A673 (cell line): ENCODE results near the gene SRM. TPM values are rescaled to one million over a fixed set of nuclear protein-coding genes. Genes with fewer than 3 reads are reported as not detected.

ENCODE experiments used
- BruUV-seq: library from RNA; stranded (reverse); fragments of 400-500 nt; replicated peaks from 2 replicates; lab custom pipeline; 2021; lab: Mats Ljungman, UMichigan
- CTCF ChIA-PET: fragments of 300-600 bp; sonication (Branson Sonifier 250); formaldehyde crosslinking; loops from one replicate; lab custom pipeline; 2022; ENCODE audit warnings: antibody characterized with exemption; lab: Charles Lee
- POLR2A ChIA-PET: fragments of 300-600 bp; sonication (Branson Sonifier 250); formaldehyde crosslinking; loops from one replicate; lab custom pipeline; 2022; ENCODE audit warnings: antibody characterized with exemption; ENCODE audit not compliant: low non-redundant PET; lab: Charles Lee
- DNase-seq: peaks from one replicate; pipeline ENCODE4 v3.0.0-alpha.2; 2015; ENCODE audit warnings: low spot score
- H3K27ac ChIP-seq: fragments of 200-600 bp; sonication (generic); 2 replicates; pipeline ENCODE4 v1.5.1; 2016; ENCODE audit warnings: mixed run types, low read depth, mild to moderate bottlenecking, mixed read lengths, antibody characterized with exemption, low read length; ENCODE audit not compliant: poor library complexity, severe bottlenecking
- H3K27me3 ChIP-seq: fragments of 200-600 bp; sonication (generic); replicated peaks from 2 replicates; pipeline ENCODE4 v1.6.1; 2017; ENCODE audit warnings: mixed run types, low read depth, mild to moderate bottlenecking, mixed read lengths, antibody characterized with exemption, low read length; ENCODE audit not compliant: insufficient read depth, poor library complexity
- H3K36me3 ChIP-seq: fragments of 200-600 bp; sonication (generic); 2 replicates; pipeline ENCODE4 v1.6.1; 2016; ENCODE audit warnings: mixed run types, mild to moderate bottlenecking, mixed read lengths, antibody characterized with exemption, low read length; ENCODE audit not compliant: insufficient read depth, poor library complexity, severe bottlenecking
- H3K4me1 ChIP-seq: fragments of 200-600 bp; sonication (generic); 2 replicates; pipeline ENCODE4 v1.6.1; 2017; ENCODE audit warnings: mixed run types, mild to moderate bottlenecking, mixed read lengths, antibody characterized with exemption, low read length; ENCODE audit not compliant: insufficient read depth, poor library complexity, severe bottlenecking
- H3K4me3 ChIP-seq: fragments of 200-600 bp; sonication (generic); 2 replicates; pipeline ENCODE4 v1.5.1; 2016; ENCODE audit warnings: low read depth, mixed run types, mild to moderate bottlenecking, mixed read lengths, low read length; ENCODE audit not compliant: poor library complexity, severe bottlenecking
- H3K9me3 ChIP-seq: fragments of 200-600 bp; sonication (generic); 2 replicates; pipeline ENCODE4 v1.6.1; 2016; ENCODE audit warnings: mixed run types, low read depth, mild to moderate bottlenecking, mixed read lengths, antibody characterized with exemption, low read length; ENCODE audit not compliant: poor library complexity, severe bottlenecking
- CTCF ChIP-seq: fragments of 300-800, 200-600 bp; sonication (generic); conservative IDR thresholded peaks from 2 replicates; pipeline ENCODE4 v1.5.1; 2017; ENCODE audit warnings: low read depth, mild to moderate bottlenecking, antibody characterized with exemption, low read length, moderate library complexity, mixed read lengths
- EZH2 ChIP-seq: fragments of 200-600 bp; sonication (generic); IDR thresholded peaks from 2 replicates; pipeline ENCODE4 v1.6.1; 2017; ENCODE audit warnings: borderline replicate concordance, low read depth, mild to moderate bottlenecking, mixed read lengths, antibody characterized with exemption, low read length; ENCODE audit not compliant: poor library complexity, severe bottlenecking
- intact Hi-C: fragments of 100-400 bp; cut with micrococcal nuclease; formaldehyde crosslinking; loops from one replicate; pipeline ENCODE4 v1.10.0; 2022; ENCODE audit not compliant: unreplicated experiment
- total RNA-seq: library from RNA; stranded (reverse); gene quantifications from 2 replicates; pipeline ENCODE4 v1.2.3, GENCODE V29; 2021

Gene SRM
- total RNA-seq, 1 experiment from 2014 or later, result 206 TPM

- POLR2A ChIA-PET, result no interaction called here
Measured at GRCh38 chr1:11068600-11069473, 9.0 kb upstream of the SRM start.

DNA sequence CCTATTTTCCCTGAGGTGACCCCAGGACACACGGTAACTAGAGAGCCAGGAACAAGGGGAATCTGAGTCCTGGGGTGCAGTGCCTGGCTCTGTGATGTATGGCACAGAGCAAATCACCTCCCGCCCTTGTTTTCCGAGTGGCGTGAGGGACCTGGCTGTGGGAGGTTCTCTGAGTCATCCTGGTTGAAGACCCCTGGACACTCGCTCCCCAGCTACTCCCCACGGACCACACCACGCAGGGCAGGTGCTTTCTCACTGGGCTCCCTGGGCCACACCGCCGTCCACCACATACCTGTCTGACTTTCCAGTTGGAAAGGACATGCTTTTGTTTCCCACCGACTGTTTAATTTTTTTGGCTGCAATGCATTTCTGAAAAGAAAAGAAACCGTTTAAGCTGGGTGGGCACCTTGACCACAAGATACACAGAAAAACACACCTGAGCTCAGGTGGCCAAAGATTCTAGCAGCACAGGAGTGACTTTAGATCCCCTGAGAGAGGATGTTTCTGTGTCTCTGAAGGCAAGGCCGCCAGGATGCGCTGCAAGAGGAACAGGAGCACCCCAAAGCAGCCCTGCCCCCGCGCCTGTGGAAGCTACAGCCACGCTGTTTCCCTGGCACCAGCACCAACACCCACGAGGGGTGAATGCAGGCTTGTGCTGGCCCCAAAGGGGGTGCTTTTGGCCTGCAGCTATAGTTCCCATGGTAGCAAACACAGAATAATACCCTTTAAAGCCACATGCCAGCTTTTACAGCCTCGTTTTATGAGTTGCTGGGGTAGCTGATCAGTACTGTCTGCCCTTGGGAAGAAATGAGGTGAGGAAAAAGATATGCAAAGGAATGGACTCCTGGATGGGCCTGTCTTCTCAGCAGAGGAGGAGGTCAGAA lies 8.1 kb upstream of the SRM start:
- TF ChIP-seq CTCF (no peak), EZH2 (no peak)
- peaks cover 77% of the 10 kb centered on the region for H3K36me3 ChIP-seq
- no TSS peak for BruUV-seq
- CTCF ChIA-PET, result interaction anchor here (0.6 kb wide), 1 partner anchor 13 kb away, joined by 10 read pairs; no protein-coding TSS in a partner anchor
- no peaks in the 10 kb centered on the region for H3K9me3 ChIP-seq
- POLR2A ChIA-PET, result no interaction called here
- no peaks in the 10 kb centered on the region for H3K4me1 ChIP-seq
- H3K4me3 ChIP-seq, result no peak overlapping the region
- no peak overlapping the region for H3K27ac ChIP-seq
- H3K27me3 ChIP-seq, result no peaks in the 10 kb centered on the region
- no peak for DNase-seq
- intact Hi-C loops, result no loop called here

More at GRCh38 chr1:11068600-11069473, 9.0 kb upstream of the SRM start:
- TF ChIP-seq EZH2 (no peak), CTCF (no peak)
- Histone ChIP-seq H3K27me3 (no peaks in the 10 kb centered on the region), H3K4me3 (no peak overlapping the region), H3K9me3 (no peaks in the 10 kb centered on the region), H3K27ac (no peak overlapping the region), H3K36me3 (peaks cover 78% of the 10 kb centered on the region), H3K4me1 (no peaks in the 10 kb centered on the region)
- no peak for DNase-seq
- no TSS peak for BruUV-seq
- intact Hi-C loops, result no loop called here
- CTCF ChIA-PET, result interaction anchor here (0.6 kb wide), 1 partner anchor 14 kb away, joined by 10 read pairs; no protein-coding TSS in a partner anchor

DNA sequence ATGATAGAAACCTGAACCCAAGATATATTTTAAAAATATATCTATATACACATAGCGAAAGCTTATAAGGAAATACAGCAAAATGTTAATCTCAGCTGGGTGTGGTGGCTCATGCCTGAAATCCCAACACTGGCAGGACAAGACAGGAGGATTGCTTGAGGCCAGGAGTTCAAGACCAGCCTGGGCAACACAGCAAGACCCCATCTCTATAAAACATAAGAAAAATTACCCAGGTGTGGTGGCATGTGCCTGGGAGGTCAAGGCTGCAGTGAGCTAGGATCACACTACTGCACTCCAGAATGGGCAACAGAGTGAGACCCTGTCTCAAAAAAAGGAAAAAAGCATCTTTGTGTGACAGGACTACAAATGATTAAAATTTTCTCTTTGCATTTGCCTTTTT lies 6.0 kb upstream of the SRM start:
- H3K36me3 ChIP-seq, result peaks cover 62% of the 10 kb centered on the region
- CTCF ChIA-PET, result interaction anchor here (0.7 kb wide), 1 partner anchor 93 kb away, joined by 3 read pairs; no protein-coding TSS in a partner anchor
- no TSS peak for BruUV-seq
- no peaks in the 10 kb centered on the region for H3K4me1 ChIP-seq
- POLR2A ChIA-PET, result no interaction called here
- H3K27me3 ChIP-seq, result no peaks in the 10 kb centered on the region
- intact Hi-C loops, result no loop called here
- no peaks in the 10 kb centered on the region for H3K9me3 ChIP-seq
- no peak for DNase-seq
- no peak overlapping the region for H3K4me3 ChIP-seq
- TF ChIP-seq EZH2 (no peak), CTCF (no peak)
- no peak overlapping the region for H3K27ac ChIP-seq
